IgD-negative memory B cell (primary cell): ENCODE data around the gene ETV7. TPM values are rescaled to one million over a fixed set of nuclear protein-coding genes. Genes with fewer than 3 reads are reported as not detected.
A peak's percentile ranks its signal among the peaks of the same experiment; 100 is the strongest.
"Not testable (repeated sequence)": the region's sequence is repeated elsewhere in the genome, so short reads cannot be mapped to it uniquely, and the experiment has no call there.

Source experiments
- H3K27ac Mint-ChIP-seq, 3 donors: one replicate each; pipeline ENCODE4 v1.8.0; 2020 to 2022; ENCODE audit warnings: mild to moderate bottlenecking in 3 of 3, mixed read lengths in 3 of 3, moderate library complexity in 1 of 3
- H3K27me3 Mint-ChIP-seq: one replicate; pipeline ENCODE4 v1.8.0; 2021; ENCODE audit warnings: mixed read lengths
- H3K36me3 Mint-ChIP-seq: one replicate; pipeline ENCODE4 v1.8.0; 2020; ENCODE audit warnings: mild to moderate bottlenecking, mixed read lengths
- H3K4me1 Mint-ChIP-seq, 3 donors: one replicate each; pipeline ENCODE4 v1.8.0; 2020 to 2022; ENCODE audit warnings: mixed read lengths in 3 of 3, mild to moderate bottlenecking in 1 of 3
- H3K4me3 Mint-ChIP-seq, 4 donors: one replicate each; pipeline ENCODE4 v1.8.0; 2020 to 2022; ENCODE audit warnings: mild to moderate bottlenecking in 4 of 4, mixed read lengths in 4 of 4, moderate library complexity in 3 of 4
- H3K9me3 Mint-ChIP-seq, 3 donors: one replicate each; pipeline ENCODE4 v1.8.0; 2020 to 2021; ENCODE audit warnings: mixed read lengths in 3 of 3, mild to moderate bottlenecking in 1 of 3
- polyA plus RNA-seq: library from polyadenylated mRNA; unstranded; fragments of 300-500 nt; fragmentation: Illumina TruSeq; gene quantifications from one replicate; pipeline ENCODE4 v1.2.3, GENCODE V29; 2021

The ETV7 gene
- polyA plus RNA-seq, 1 donor from 2014 or later, result 5.1 TPM

DNA sequence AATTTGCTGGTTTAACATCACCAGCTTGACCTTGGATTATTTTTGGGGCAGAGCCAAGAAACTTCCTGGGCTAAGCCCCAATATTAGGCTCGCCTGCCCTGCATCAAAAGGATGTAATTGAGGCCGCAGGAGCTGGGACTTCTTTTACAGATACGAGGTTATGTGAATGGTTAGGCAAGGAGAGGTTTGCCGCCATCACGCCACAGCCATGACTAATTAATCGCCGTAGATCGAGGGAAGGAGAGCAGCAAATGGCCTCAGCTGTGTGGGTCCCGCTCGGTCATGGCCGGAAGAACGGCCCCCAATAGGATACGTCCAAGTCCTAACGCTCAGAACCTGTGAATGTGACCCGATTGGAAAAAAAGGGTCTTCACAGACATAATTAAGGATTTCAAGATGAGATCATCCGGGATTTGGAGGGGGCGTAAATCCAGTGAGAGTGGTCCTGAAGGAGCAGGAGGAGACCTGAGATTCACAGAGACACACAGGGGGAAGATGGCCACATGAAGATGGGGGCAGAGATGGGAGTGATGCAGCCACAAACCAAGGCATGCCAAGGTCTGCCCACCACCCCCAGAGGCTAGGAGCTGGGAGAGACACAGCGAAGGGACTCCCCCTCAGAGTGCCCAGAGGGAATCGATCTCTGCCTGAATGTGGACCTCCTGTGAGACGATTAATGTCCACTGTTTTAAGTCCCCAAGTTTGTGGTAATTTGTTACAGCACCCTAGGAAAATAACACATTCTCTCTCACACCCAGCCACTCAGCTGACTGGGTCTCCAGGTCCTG is 40.8 kb downstream of the ETV7 start:
- no peaks in the 10 kb centered on the region for H3K9me3 Mint-ChIP-seq
- H3K27me3 Mint-ChIP-seq, result no peaks in the 10 kb centered on the region
- no peak overlapping the region for H3K27ac Mint-ChIP-seq
- no peaks in the 10 kb centered on the region for H3K36me3 Mint-ChIP-seq
- H3K4me3 Mint-ChIP-seq, result peak overlapping the region in 1 of 4 donors; percentile 30
- peaks cover 0 to 4% (median 0%) of the 10 kb centered on the region in 3 donors for H3K4me1 Mint-ChIP-seq

DNA sequence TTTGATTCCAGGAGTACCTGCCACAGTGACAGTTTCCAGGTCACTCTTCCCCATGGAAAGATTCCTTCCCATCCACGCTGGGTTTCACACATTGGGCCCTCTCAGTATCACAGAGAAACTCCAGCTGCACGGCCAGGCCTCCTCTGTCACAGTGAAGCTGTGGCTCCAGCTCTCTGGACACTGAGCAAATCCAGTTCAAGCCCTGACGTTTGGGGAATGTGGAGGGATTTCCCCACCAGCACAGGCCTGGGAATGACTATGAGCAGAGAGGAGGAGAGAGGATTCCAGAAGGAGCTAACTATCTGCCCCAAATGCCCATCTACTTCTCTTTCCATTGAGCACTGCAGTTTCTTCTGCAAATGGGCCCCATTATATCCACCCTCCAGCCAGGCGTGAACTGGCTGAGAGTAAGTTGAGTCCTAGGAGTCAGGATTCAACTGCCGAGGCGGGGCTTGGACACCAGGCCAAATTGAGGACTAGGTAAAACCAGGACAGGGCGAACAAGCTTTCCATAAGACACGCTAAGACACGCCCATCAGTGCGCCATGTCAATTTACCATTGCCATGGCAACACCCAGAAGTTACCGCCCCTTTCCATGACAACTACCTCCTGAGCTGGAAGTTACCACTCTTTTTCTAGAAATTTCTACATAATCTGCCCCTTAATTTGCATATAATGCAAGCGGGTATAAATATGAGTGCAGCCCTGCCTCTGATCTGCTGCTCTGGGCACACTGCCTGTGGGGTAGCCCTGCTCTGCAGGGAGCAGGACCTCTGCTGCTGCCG is 41.6 kb downstream of the ETV7 start:
- Mint-ChIP-seq H3K4me1 (peaks cover under 1 to 5% (median 2%) of the 10 kb centered on the region in 3 donors), H3K27ac (no peak overlapping the region), H3K36me3 (no peaks in the 10 kb centered on the region), H3K27me3 (peaks cover under 1% of the 10 kb centered on the region), H3K4me3 (peak overlapping the region in 1 of 4 donors; percentile 30), H3K9me3 (no peaks in the 10 kb centered on the region)

GRCh38 chr6:36343109-36343680 is 44.3 kb downstream of the ETV7 start:
- H3K4me3 Mint-ChIP-seq, result no peak overlapping the region
- no peaks in the 10 kb centered on the region for H3K9me3 Mint-ChIP-seq
- H3K27ac Mint-ChIP-seq, result no peak overlapping the region
- H3K27me3 Mint-ChIP-seq, result peaks cover 4% of the 10 kb centered on the region
- H3K36me3 Mint-ChIP-seq, result no peaks in the 10 kb centered on the region
- peaks cover 4 to 5% (median 4%) of the 10 kb centered on the region in 3 donors for H3K4me1 Mint-ChIP-seq

- peaks cover 10 to 15% (median 12%) of the 10 kb centered on the region in 3 donors for H3K4me1 Mint-ChIP-seq
- H3K27ac Mint-ChIP-seq, result no peak overlapping the region
- H3K36me3 Mint-ChIP-seq, result no peaks in the 10 kb centered on the region
- no peaks in the 10 kb centered on the region for H3K9me3 Mint-ChIP-seq
- H3K27me3 Mint-ChIP-seq, result peaks cover 15% of the 10 kb centered on the region
- H3K4me3 Mint-ChIP-seq, result peak overlapping the region; percentile 6 to 89 (median 80)
Observed at GRCh38 chr6:36340618-36341454, 46.6 kb downstream of the ETV7 start.

- H3K27me3 Mint-ChIP-seq, result peaks cover 15% of the 10 kb centered on the region
- H3K4me1 Mint-ChIP-seq, result peaks cover 10 to 20% (median 12%) of the 10 kb centered on the region in 3 donors
- no peaks in the 10 kb centered on the region for H3K36me3 Mint-ChIP-seq
- H3K9me3 Mint-ChIP-seq, result no peaks in the 10 kb centered on the region
- peak overlapping the region in 1 of 3 donors; percentile 10 for H3K27ac Mint-ChIP-seq
- H3K4me3 Mint-ChIP-seq, result peak overlapping the region in 1 of 4 donors; percentile 53
Observed at GRCh38 chr6:36340306-36340617, 47.2 kb downstream of the ETV7 start.

- H3K36me3 Mint-ChIP-seq, result no peaks in the 10 kb centered on the region
- peaks cover 12 to 26% (median 12%) of the 10 kb centered on the region in 3 donors for H3K4me1 Mint-ChIP-seq
- H3K9me3 Mint-ChIP-seq, result no peaks in the 10 kb centered on the region
- no peak overlapping the region for H3K4me3 Mint-ChIP-seq
- H3K27me3 Mint-ChIP-seq, result peaks cover 21% of the 10 kb centered on the region
- no peak overlapping the region for H3K27ac Mint-ChIP-seq
Observed at GRCh38 chr6:36339146-36339545, 48.3 kb downstream of the ETV7 start.

DNA sequence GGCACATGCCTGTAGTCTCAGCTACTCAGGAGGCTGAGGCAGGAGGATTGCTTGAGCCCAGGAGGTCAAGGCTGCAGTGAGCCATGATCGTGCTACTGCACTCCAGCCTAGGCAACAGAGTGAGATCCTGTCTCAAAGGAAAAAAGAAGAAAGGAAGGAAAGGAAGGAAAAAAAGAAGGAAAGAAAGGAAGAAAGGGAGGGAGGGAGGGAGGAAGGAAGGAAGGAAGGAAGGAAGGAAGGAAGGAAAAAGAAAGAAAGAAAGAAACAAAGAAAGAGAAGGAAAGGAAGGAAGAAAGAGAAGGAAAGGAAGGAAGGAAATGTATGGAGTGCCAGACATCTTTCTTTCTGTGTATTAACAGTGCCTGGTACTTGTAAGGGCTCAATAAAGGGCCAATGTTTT is 49.2 kb downstream of the ETV7 start:
- peaks cover 21% of the 10 kb centered on the region for H3K27me3 Mint-ChIP-seq
- not testable (repeated sequence) for H3K27ac Mint-ChIP-seq, H3K9me3 Mint-ChIP-seq, H3K4me3 Mint-ChIP-seq, H3K36me3 Mint-ChIP-seq
- H3K4me1 Mint-ChIP-seq, result peaks cover 12 to 26% (median 12%) of the 10 kb centered on the region in 3 donors

- Mint-ChIP-seq H3K27ac (no peak overlapping the region), H3K9me3 (peaks cover 0 to 2% (median 0%) of the 10 kb centered on the region in 3 donors), H3K4me3 (no peak overlapping the region), H3K4me1 (peaks cover 12 to 26% (median 12%) of the 10 kb centered on the region in 3 donors), H3K36me3 (no peaks in the 10 kb centered on the region), H3K27me3 (peaks cover 24% of the 10 kb centered on the region)
Observed at GRCh38 chr6:36337814-36338213, 49.7 kb downstream of the ETV7 start.

GRCh38 chr6:36336779-36337241 is 50.7 kb downstream of the ETV7 start, which contains the start of gene BNIP5:
Gene BNIP5 (minus strand): TSS chr6:36336888. CDS start chr6:36330690, 6,198 bp downstream.
- Mint-ChIP-seq H3K36me3 (no peaks in the 10 kb centered on the region), H3K27me3 (peaks cover 25% of the 10 kb centered on the region), H3K27ac (peak within 1 kb of the TSS in 1 of 3 donors; percentile 7), H3K9me3 (peaks cover 0 to 2% (median 0%) of the 10 kb centered on the region in 3 donors), H3K4me1 (peaks cover 12 to 26% (median 14%) of the 10 kb centered on the region in 3 donors), H3K4me3 (peak within 1 kb of the TSS in 3 of 4 donors; percentile 13 to 53 (median 14))

DNA sequence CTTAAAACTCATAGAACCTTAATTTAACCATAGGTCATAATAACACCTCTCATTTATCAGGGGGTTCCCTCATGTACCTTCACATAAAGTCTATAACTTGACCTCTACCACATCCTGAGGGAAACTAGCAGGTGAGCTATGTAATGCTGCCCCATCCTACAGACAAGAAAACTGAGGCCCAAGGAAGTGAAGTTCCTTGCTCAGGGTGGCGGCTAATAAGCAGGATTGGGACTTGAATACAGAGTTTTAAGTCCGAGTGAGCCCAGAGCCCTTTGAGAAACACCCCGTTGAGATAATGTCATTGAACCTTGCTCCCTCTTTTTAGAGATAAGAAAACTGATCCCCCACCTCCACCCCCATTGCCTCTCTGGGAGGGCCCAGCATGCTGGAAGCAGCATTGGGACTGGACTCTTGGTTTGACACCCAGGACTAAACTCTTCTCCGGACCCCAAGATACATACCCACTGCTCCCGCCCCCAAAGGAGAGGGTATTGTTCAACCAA is 51.2 kb downstream of the ETV7 start:
- Mint-ChIP-seq H3K27me3 (peaks cover 25% of the 10 kb centered on the region), H3K4me1 (peaks cover 12 to 26% (median 14%) of the 10 kb centered on the region in 3 donors), H3K36me3 (no peaks in the 10 kb centered on the region), H3K4me3 (no peak overlapping the region), H3K27ac (no peak overlapping the region), H3K9me3 (peaks cover 0 to 2% (median 0%) of the 10 kb centered on the region in 3 donors)

DNA sequence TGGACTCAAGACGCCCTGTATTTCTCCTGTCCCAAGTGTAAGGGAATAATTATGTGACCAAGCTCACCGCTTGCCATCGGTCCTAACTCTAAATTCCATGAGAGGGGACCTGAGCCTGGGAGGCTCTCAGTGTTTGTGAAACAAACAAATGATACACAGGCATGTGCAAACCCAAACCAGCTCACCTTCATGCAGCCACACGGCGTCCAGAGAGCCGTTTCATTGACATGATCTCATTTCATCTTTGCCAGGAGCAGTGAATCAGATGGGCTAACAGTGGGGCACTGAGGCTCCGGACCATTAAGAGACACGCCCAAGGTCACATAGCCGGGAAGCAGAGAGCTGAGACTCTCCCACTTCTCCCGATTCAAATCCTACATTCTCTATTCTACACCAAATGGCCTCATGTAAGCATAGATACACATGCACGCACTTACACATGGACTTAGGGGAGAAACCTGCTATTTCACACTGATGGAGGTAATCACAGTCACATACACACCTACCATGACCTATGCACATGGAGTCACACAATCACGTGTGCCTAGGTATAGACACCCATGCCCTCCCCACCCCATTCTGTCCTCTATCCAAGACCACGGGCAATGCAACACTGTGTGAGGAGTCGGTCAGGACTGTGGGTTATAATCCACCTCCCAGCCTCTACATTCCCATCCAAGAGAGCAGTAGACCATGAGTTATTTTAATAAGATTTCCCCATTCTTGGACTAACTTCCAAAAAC is 51.8 kb downstream of the ETV7 start:
- H3K9me3 Mint-ChIP-seq, result peaks cover 0 to 2% (median 0%) of the 10 kb centered on the region in 3 donors
- H3K36me3 Mint-ChIP-seq, result no peaks in the 10 kb centered on the region
- peaks cover 22% of the 10 kb centered on the region for H3K27me3 Mint-ChIP-seq
- H3K4me1 Mint-ChIP-seq, result peaks cover 7 to 23% (median 11%) of the 10 kb centered on the region in 3 donors
- H3K27ac Mint-ChIP-seq, result no peak overlapping the region
- H3K4me3 Mint-ChIP-seq, result no peak overlapping the region

GRCh38 chr6:36334832-36335459 is 52.5 kb downstream of the ETV7 start:
- Mint-ChIP-seq H3K36me3 (no peaks in the 10 kb centered on the region), H3K4me3 (no peak overlapping the region), H3K9me3 (peaks cover 0 to 2% (median 0%) of the 10 kb centered on the region in 3 donors), H3K27me3 (peaks cover 21% of the 10 kb centered on the region), H3K4me1 (peaks cover 7 to 23% (median 11%) of the 10 kb centered on the region in 3 donors), H3K27ac (no peak overlapping the region)
